GM21423 (cell line): ENCODE measurements around the gene PAQR7.

ENCODE experiments used
- ATAC-seq: cut with Tn5 transposase; IDR thresholded peaks from one replicate; pipeline ENCODE4 v1.9.1; 2021; ENCODE audit warnings: mild to moderate bottlenecking, moderate library complexity; ENCODE audit not compliant: unreplicated experiment

PAQR7 gene

GRCh38 chr1:25903986-25904385, 28.5 kb upstream of the PAQR7 start:
- no peak for ATAC-seq

- ATAC-seq: no peak
Observed at GRCh38 chr1:25902462-25902861, 27.0 kb upstream of the PAQR7 start.

GRCh38 chr1:25900219-25900618, 24.7 kb upstream of the PAQR7 start:
- ATAC-seq: no peak

- no peak for ATAC-seq
Observed at GRCh38 chr1:25899792-25900191, 24.3 kb upstream of the PAQR7 start.

GRCh38 chr1:25898223-25899015, 22.9 kb upstream of the PAQR7 start:
- ATAC-seq: no peak

GRCh38 chr1:25897754-25898153, 22.2 kb upstream of the PAQR7 start:
- no peak for ATAC-seq

- no peak for ATAC-seq
Observed at GRCh38 chr1:25896266-25896665, 20.8 kb upstream of the PAQR7 start.

- peak; percentile 86 for ATAC-seq
Observed at GRCh38 chr1:25895365-25895990, 20.0 kb upstream of the PAQR7 start.

GRCh38 chr1:25893116-25893515, 17.6 kb upstream of the PAQR7 start:
- no peak for ATAC-seq

GRCh38 chr1:25891606-25892005, 16.1 kb upstream of the PAQR7 start:
- ATAC-seq: no peak

GRCh38 chr1:25890239-25891034, 14.9 kb upstream of the PAQR7 start:
- ATAC-seq: no peak

GRCh38 chr1:25889470-25889869, 14.0 kb upstream of the PAQR7 start:
- no peak for ATAC-seq

GRCh38 chr1:25888426-25888987, 13.0 kb upstream of the PAQR7 start:
- ATAC-seq: no peak

GRCh38 chr1:25885602-25886001, 10.1 kb upstream of the PAQR7 start:
- no peak for ATAC-seq

GRCh38 chr1:25881266-25881665, 5.8 kb upstream of the PAQR7 start:
- no peak for ATAC-seq

GRCh38 chr1:25880518-25880917, 5.0 kb upstream of the PAQR7 start:
- no peak for ATAC-seq

GRCh38 chr1:25879675-25880074, 4.2 kb upstream of the PAQR7 start:
- ATAC-seq: no peak

GRCh38 chr1:25878690-25879089, 3.2 kb upstream of the PAQR7 start:
- ATAC-seq: no peak

GRCh38 chr1:25877155-25877554, 1.6 kb upstream of the PAQR7 start:
- ATAC-seq: no peak

- ATAC-seq: no peak
Observed at GRCh38 chr1:25876693-25877077, 1.2 kb upstream of the PAQR7 start.

- peak; percentile 12 for ATAC-seq
Observed at GRCh38 chr1:25875856-25876692, 566 bp upstream of the PAQR7 start.
